Thoracic aorta (tissue), 2 donors: ENCODE data around the gene LAT. TPM values are rescaled to one million over a fixed set of nuclear protein-coding genes. Genes with fewer than 3 reads are reported as not detected.

Source experiments
- ATAC-seq: fragments of 150-250 bp; one replicate; pipeline ENCODE4 v1.8.0; 2017; ENCODE audit warnings: low read depth; ENCODE audit not compliant: insufficient number of reproducible peaks, low FRiP score
- DNase-seq: peaks from one replicate; pipeline ENCODE4 v3.0.0-alpha.2; 2020; ENCODE audit warnings: low spot score
- H3K27ac ChIP-seq, 2 donors: fragments of 200-600 bp; sonication (generic); 1 replicate in 1 of 2; 2 replicates in 1 of 2; pipeline ENCODE4 v1.5.1; 2016; ENCODE audit warnings: mild to moderate bottlenecking in 2 of 2, moderate library complexity in 2 of 2
- H3K27me3 ChIP-seq: fragments of 200-600 bp; sonication (generic); replicated peaks from 2 replicates; pipeline ENCODE4 v1.6.0; 2016; ENCODE audit warnings: mild to moderate bottlenecking; ENCODE audit not compliant: insufficient read depth
- H3K36me3 ChIP-seq: fragments of 200-600 bp; sonication (generic); one replicate; pipeline ENCODE4 v1.5.1; 2016
- H3K4me1 ChIP-seq, 2 donors: fragments of 200-600 bp; sonication (generic); 1 replicate in 1 of 2; 2 replicates in 1 of 2; pipeline versions ENCODE4 v1.5.1 to v1.6.0; 2016; ENCODE audit warnings: low read depth in 2 of 2, mild to moderate bottlenecking in 1 of 2; ENCODE audit not compliant: control insufficient read depth in 1 of 2
- H3K4me3 ChIP-seq: fragments of 200-600 bp; sonication (generic); 2 replicates; pipeline ENCODE4 v1.5.1; 2016; ENCODE audit warnings: mild to moderate bottlenecking
- H3K9me3 ChIP-seq: fragments of 200-600 bp; sonication (generic); 2 replicates; pipeline ENCODE4 v1.5.1; 2016
- CTCF ChIP-seq: fragments of 200-600 bp; sonication (generic); IDR thresholded peaks from one replicate; pipeline ENCODE4 v1.5.1; 2019; ENCODE audit warnings: antibody characterized with exemption
- total RNA-seq, 2 donors: library from RNA; depleted of rRNA; stranded (reverse); fragments of >200 nt; gene quantifications; one replicate each; pipeline versions ENCODE4 v1.1.0 to v1.2.3, GENCODE V29; 2016

The LAT gene
- total RNA-seq, 2 donors from 2014 or later, result 15.3 to 28.6 TPM

- H3K36me3 ChIP-seq, result peaks cover 40% of the 10 kb centered on the region
- ATAC-seq, result no peak
Observed at GRCh38 chr16:28986492-28986891, 1.6 kb downstream of the LAT start.

DNA sequence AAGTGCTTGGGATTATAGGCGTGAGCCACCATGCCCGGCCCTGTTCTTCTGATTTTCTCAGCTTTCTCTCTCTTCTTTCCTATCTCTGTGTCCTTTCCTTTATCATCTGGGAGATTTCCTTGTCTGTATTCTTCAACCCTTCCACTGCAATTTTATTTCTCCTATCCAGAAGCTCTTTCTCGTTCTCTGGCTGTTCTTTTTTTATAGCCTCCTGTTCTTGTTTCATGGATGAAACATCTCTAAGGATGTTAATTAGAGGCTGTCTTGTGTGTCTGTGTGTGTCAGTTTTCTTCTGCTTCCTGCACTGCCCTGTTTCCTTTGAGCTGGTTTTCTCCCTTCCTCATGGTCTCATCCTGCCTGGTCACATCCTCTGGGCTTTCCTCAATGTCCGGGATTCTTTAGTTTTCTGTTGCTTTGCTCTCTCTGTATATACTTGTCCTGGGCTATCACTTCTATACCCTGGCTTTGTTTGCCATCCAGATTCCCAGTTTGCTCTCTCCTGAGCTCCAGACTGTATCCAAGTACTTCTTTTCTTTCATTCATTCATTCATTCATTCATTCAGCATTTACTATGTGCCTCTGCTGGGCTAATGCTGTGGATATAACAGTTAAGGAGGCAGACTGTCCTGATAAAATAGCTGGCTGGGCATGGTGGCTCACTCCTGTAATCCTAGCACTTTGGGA lies 2.5 kb downstream of the LAT start:
- no peak for TF ChIP-seq CTCF
- Histone ChIP-seq H3K9me3 (peaks cover 6% of the 10 kb centered on the region), H3K4me1 (no peaks in the 10 kb centered on the region), H3K4me3 (no peak overlapping the region), H3K36me3 (peaks cover 34% of the 10 kb centered on the region), H3K27me3 (no peaks in the 10 kb centered on the region), H3K27ac (no peak overlapping the region)
- no peak for ATAC-seq
- no peak for DNase-seq

More at GRCh38 chr16:28986492-28986891, 1.6 kb downstream of the LAT start:
- Histone ChIP-seq H3K27me3 (no peaks in the 10 kb centered on the region), H3K9me3 (peaks cover 6% of the 10 kb centered on the region), H3K27ac (no peak overlapping the region), H3K4me1 (no peaks in the 10 kb centered on the region), H3K4me3 (no peak overlapping the region)
- no peak for DNase-seq
- TF ChIP-seq CTCF, result no peak

GRCh38 chr16:28989363-28989762 lies 4.5 kb downstream of the LAT start:
- ATAC-seq (no peak), DNase-seq (no peak)
- H3K4me3 ChIP-seq, result no peak overlapping the region
- peaks cover 6% of the 10 kb centered on the region for H3K9me3 ChIP-seq
- peaks cover 16% of the 10 kb centered on the region for H3K36me3 ChIP-seq
- H3K4me1 ChIP-seq, result no peaks in the 10 kb centered on the region
- no peak overlapping the region for H3K27ac ChIP-seq
- H3K27me3 ChIP-seq, result no peaks in the 10 kb centered on the region
- TF ChIP-seq CTCF, result no peak

DNA sequence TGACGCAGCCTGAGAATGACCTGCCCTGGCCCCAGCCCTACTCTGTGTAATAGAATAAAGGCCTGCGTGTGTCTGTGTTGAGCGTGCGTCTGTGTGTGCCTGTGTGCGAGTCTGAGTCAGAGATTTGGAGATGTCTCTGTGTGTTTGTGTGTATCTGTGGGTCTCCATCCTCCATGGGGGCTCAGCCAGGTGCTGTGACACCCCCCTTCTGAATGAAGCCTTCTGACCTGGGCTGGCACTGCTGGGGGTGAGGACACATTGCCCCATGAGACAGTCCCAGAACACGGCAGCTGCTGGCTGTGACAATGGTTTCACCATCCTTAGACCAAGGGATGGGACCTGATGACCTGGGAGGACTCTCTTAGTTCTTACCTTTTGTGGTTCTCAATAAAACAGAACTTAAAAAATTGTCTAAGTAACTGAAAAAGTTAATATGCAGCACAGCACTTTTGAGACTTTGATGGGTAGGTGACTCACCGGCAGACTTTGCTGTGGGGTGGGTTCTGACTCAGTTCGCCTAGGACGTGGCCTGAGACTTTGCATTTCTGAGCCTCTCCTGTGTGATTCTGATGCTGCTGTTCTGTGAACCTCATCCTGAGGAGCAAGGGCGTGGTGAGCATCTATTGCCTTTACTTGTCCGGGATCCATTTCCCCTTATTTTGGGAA lies 5.7 kb downstream of the LAT start:
- H3K4me1 ChIP-seq, result no peaks in the 10 kb centered on the region
- DNase-seq (no peak), ATAC-seq (no peak)
- no peak for TF ChIP-seq CTCF
- H3K4me3 ChIP-seq, result no peak overlapping the region
- H3K27me3 ChIP-seq, result no peaks in the 10 kb centered on the region
- no peak overlapping the region for H3K27ac ChIP-seq
- peaks cover 6% of the 10 kb centered on the region for H3K9me3 ChIP-seq
- H3K36me3 ChIP-seq, result peaks cover 16% of the 10 kb centered on the region

- ATAC-seq, result no peak
Observed at GRCh38 chr16:28991687-28992086, 6.8 kb downstream of the LAT start.

More at GRCh38 chr16:28991687-28992086, 6.8 kb downstream of the LAT start:
- no peaks in the 10 kb centered on the region for H3K27me3 ChIP-seq
- DNase-seq, result no peak
- H3K4me3 ChIP-seq, result no peak overlapping the region
- H3K27ac ChIP-seq, result no peak overlapping the region
- no peak for TF ChIP-seq CTCF
- H3K9me3 ChIP-seq, result peaks cover 6% of the 10 kb centered on the region
- H3K4me1 ChIP-seq, result no peaks in the 10 kb centered on the region
- H3K36me3 ChIP-seq, result peaks cover 10% of the 10 kb centered on the region
